NCI-H187 treated with DMSO at 0.1 percent for 48 hours (cell line): ENCODE measurements around the gene TTLL9.
"Not testable (repeated sequence)": the region's sequence is repeated elsewhere in the genome, so short reads cannot be mapped to it uniquely, and the experiment has no call there.

Source experiments
- DNase-seq: peaks from one replicate; lab custom pipeline; 2025; lab: John Stamatoyannopoulos, UW

Gene TTLL9, protein sequence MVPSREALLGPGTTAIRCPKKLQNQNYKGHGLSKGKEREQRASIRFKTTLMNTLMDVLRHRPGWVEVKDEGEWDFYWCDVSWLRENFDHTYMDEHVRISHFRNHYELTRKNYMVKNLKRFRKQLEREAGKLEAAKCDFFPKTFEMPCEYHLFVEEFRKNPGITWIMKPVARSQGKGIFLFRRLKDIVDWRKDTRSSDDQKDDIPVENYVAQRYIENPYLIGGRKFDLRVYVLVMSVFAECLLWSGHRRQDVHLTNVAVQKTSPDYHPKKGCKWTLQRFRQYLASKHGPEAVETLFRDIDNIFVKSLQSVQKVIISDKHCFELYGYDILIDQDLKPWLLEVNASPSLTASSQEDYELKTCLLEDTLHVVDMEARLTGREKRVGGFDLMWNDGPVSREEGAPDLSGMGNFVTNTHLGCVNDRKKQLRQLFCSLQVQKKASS

GRCh38 chr20:31869942-31870725, at the start of gene TTLL9, which contains the start of gene DUSP15:
Gene TTLL9, plus strand, starts transcription at chr20:31870634. Its CDS starts 493 bp downstream, at chr20:31871127.
Gene DUSP15, minus strand, starts transcription at chr20:31870527. Its CDS starts 190 bp downstream, at chr20:31870337.
- DNase-seq: no peak

DNA sequence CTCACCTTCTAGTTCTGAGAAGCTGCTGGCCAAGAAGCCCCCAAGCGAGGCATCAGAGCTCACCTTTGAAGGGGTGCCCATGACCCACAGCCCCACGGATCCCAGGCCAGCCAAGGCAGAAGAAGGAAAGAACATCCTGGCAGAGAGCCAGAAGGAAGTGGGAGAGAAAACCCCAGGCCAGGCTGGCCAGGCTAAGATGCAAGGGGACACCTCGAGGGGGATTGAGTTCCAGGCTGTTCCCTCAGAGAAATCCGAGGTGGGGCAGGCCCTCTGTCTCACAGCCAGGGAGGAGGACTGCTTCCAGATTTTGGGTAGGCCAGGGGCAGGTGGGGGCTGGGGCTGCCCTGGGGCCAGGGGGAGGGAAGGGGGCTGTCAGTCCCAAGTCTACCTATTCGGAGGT, 49.0 kb upstream of the TTLL9 start:
- DNase-seq: no peak

DNA sequence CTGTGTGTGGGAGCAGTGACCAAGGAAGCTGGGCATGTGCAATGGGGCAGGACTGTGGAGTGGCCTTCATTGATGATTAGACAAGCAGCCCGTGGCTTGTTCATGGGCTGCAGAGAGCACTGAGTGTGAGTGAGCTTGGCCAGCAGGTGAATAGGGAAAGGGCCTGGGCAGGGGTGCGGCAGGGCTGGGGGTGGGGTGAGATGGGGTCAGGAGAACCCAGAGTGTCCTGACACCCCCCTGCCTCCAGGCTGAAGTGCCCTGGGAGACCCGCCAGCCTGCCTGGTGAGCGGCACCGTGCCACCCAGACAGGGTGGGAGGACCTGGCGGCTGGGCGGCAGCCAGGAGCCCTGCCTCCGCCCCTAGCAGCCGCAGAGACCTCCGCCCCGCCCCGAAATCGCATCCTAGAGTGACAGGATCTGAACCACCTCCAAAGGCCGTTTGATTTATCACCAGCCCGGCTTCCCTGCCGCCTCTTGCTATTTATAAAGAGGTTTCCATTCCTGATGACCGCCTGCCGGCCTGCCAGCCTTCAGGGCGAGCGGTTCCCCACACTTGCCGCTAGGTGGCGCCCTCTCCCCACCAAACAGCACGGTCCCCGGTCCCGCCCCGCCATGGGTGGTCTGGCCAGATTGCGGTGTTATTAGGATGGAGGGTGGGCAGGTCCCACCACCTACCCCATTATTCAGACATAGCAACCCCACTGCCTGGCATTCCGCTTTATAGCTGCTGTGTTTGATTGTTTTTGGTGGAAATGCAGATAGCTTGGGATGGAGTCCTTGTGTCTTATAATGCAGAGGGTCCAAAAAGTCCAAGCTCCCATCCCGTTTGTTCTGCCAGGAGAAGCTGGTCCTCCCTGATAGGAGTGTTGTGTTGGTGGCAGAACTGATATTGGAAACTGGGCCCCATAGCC, 47.8 kb upstream of the TTLL9 start:
- peak; percentile 22 for DNase-seq

GRCh38 chr20:31823360-31824124, 46.9 kb upstream of the TTLL9 start:
- DNase-seq: no peak

DNA sequence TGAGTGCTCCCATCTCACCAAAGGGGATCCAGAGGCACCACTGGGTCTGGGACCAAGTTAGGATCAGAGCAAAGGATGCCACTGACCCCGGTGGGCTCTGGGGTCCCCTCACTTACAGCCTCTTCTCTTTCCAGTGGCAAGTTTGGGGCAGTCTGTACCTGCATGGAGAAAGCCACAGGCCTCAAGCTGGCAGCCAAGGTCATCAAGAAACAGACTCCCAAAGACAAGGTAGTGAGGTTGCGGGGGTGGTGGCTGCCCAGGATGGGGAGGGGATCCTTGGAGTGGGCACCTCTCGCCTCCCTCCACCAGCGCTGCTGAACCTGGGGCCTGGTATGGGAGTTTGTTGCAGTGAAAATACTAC, 46.3 kb upstream of the TTLL9 start:
- DNase-seq: no peak

- DNase-seq: no peak
Observed at GRCh38 chr20:31824554-31825313, 45.7 kb upstream of the TTLL9 start.

DNA sequence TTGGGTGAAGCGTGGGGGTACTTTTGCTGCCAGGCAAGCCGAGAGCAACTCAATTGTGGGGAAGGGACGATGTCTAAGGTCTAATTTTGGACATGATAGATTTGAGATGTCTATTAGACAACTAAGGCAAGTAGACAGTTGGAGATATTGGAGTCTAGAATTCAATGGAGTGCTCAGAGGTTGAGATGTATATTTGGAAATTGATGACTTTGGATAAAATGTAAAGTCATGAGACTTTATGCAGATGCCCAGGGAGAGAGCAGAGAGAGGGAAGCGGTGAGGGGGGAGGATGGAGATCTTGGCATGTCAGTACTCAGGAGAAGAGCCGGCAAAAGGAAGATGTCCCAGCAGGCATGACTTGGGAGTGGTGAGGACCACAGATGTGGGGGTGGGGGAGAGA, 44.4 kb upstream of the TTLL9 start:
- DNase-seq: no peak

DNA sequence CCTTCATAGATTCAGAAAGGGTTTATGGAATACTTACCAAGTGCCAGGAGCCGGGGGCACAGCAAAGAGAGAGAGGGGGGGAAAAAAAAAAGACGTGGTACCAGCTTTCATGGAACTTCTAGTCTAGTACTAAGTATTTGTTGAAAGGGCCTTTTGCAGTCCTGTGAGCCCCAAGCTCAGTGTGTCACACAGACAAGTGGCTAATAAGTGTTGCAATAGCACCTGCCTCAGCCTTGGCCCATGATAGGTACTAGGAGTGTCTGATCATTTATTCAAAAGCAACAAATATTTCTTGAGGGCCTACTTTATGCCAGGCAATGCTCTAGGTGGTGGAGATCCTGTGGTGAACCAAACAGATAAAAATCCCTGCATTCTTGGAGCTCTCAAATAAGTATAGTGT, 43.4 kb upstream of the TTLL9 start:
- DNase-seq: no peak

GRCh38 chr20:31828016-31828415, 42.4 kb upstream of the TTLL9 start:
- not testable (repeated sequence) for DNase-seq

DNA sequence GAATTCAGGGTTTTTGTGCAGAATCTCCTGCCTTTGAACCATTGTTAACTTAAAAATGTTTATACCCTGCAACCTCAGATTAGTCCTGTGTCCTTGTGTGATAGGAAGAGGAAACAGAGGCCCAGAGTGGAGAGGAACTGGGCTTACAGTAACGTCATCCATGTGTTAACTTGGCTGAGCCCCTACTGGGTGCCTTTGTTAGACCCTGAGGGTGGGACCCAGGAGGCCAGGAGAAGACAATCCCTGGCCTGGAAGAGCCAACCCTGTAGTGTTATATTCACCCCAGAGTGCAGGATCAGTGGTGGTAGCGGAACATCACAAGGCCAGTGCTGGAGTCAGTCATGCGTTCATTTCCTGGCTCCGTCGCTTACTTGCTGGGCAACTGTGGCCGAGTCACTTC, 40.7 kb upstream of the TTLL9 start:
- DNase-seq: no peak

DNA sequence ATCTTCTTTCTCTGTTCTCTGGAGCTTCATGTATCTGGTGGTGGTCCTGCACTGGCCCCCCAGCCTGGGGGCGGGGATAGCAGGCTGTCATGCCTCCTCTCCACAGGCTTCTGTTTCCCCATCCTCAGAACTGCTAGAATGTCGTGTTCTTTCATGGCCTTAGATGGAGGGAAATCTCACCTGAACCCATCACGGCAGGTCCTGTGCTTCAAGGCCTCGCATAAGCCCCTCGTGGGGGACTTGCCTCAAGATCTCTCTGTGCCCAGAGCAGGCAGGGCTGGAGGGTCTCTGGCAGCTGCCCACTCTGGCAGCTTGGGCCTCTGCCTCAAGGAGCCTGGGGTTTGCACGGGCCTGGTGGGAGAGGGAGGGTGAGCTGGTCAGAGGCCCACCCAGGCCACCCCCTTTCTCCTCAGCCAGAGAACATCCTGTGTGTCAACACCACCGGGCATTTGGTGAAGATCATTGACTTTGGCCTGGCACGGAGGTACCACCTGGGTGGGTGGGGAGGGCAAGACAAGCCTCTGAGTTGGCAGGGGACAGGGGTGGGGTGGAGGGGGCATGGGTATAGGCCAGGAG, 39.9 kb upstream of the TTLL9 start:
- DNase-seq: no peak

DNA sequence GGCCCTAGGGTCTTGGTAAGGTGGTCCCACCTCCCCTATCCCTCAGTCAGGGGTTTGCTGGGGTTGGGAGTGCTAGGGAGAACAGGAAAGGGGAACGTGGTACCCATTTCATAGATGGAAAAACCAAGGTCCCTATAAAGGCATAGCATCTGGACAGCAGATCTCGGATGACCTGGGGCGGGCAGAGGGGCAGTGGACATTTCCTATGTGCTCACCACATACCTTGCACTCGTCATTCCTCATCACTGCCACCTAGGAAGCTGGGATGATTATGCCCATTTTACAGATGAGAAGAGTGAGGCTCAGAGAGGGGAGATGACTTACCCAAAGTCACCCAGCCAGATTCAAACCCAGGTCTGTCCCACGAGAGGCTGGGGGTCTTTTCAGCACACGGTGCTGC, 39.2 kb upstream of the TTLL9 start:
- DNase-seq: no peak

GRCh38 chr20:31831771-31832306, 38.6 kb upstream of the TTLL9 start:
- DNase-seq: no peak

DNA sequence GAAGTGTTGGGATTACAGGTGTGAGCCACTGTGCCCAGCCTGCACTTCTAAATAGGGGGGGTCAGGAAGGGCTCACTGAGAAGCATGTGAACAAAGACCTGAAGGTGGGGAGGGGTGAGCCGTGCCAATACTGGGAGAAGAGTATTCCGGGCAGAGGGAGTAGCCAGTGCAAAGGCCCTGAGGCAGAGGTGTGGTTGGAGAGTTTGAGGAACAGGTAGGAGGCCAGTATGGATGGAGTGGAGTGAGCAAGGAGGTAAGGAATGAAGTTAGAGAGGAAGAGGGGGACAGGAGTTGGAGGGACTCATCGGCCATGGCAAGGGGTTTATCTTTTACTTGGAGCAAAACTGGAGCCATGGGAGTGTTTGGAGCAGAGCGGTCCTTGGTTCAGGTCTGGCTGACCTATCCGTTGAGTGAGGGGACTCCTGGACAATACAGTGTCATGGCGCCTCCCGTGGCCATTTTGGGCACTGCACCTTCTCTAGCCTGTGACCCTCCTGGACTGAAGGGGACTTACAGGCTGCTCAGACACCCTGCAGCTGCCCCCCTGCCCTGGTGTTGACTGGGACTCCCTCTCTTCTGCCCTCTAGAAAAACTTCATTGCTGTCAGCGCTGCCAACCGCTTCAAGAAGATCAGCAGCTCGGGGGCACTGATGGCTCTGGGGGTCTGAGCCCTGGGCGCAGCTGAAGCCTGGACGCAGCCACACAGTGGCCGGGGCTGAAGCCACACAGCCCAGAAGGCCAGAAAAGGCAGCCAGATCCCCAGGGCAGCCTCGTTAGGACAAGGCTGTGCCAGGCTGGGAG, 37.1 kb upstream of the TTLL9 start:
- no peak for DNase-seq

DNA sequence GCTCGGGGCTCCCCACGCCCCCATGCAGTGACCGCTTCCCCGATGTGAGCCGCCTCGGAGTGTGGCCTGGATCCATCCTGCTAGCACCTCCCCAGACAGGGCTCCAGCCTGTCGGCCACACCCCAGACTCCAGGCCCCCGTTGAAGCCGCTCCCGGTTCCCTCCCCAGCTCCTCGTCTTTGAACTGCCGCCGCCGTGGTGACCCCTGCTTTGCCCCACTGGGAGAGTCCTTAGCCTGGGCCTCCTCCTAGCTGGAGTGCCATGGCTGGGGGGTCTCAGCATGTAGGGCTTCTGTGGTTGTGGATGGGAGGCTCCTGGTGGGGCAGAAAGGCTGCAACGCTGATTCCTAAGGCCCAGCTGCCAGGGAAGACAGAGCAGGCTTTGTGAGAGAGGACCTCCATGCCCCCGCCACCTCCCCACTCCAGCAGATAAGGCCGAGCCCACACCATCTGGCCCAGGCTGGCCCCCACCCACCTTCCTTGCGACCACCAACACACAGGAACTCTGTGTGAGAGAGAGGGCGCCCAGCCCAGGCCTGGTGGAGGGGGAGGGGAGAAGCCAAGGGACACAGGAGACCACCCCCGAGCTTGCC, 36.4 kb upstream of the TTLL9 start:
- no peak for DNase-seq

DNA sequence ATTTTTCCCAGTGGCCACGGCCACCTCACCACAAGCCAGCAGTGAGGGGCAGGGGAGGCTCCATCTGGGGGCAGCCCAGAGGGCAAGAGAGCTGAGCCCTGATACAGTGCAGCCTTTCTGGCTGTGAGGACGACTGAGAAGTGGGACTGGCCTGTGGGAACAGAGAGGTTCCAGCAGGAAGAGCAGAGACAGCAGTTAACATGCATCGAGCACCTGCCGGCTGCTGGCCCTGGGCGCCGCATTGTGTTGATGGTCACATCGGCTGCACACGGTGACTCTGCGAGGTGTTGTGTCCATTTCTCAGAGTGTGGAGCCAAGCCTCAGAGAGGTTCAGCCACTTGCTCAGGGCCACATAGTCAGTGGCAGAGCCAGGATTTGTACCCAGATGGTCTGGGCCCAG, 34.9 kb upstream of the TTLL9 start:
- no peak for DNase-seq

DNA sequence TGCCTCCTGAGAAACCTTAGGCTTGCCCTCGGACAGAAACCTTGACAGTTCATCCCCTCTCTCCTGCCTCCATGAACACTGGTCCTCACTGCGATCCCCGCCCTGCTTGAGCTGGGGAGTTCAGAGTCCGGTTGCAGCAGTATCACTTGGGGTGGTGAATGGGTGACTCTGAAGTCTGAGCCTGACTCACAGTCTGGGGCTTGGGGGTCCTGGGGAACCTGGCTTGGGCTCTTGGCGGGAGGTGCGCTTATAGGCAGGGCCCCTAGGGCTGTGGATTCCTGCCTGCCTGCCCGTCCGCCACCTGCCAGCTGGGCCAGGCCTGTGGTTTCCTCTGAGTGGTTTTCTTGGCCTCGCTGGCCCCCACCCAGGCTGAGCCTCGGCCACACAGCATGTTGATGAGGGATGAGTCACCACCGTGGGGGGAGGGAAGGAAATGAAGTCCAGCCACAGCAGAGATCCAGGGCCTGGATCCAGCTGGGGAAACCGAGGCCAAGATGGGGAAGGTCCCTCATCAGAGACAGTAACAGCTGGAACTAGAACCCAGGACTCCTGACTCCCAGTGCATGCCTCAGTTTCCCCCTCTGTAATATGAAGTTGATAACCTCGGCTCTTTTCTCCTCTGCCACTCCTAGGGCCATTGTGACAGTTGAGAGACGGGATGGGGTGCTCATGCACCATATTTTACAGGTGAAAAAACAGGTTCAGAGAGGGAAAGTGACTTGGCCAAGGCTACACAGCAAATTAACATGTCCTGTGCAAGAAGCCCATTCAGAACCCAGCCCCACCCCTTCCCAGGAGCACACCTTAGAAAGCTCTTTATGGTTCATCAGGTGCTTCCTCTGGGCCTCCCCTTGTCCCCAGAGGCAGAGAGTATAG, 34.2 kb upstream of the TTLL9 start:
- no peak for DNase-seq
